Measurements from ENCODE around the gene ITPKB. TPM values are rescaled to one million over a fixed set of nuclear protein-coding genes. Genes with fewer than 3 reads are reported as not detected.
A peak's percentile ranks its signal among the peaks of the same experiment; 100 is the strongest.

The ITPKB gene
- total RNA-seq, 2 experiments from 2014 or later: 40.9 to 43.4 TPM

DNA sequence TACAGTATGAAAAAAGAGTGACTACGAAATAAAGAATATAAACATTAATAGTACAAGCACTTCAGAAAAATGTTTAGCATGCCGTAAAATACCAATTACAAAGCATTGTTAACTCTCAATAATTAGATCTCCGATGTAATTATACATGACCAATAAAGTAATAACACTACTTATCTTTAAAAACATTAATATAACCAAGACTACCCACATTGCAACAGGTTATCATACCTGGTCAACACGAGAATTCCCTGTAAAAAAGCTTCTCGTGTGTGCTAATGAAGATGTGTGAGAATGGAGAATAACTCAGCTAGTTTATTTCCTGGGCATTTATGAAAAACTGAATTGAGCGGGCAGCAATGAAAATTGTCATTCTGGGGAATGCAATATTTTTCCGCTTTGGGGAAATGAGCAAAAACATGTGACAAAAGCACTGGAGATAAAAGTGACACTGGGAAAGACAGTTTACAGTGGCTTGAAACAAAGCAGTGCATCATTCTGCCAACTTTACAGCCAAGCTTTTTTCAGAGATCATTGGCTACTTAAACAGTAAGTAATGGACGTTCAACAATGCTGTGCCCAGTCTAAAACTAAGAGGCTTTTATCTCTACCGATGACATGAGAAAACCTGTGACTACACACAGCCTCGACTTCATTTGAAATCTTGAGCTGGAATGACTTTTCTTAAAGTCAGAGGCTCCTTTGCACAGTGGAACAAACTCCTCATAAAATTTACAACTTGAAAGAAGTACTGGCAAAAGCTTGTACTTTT, 34.7 kb downstream of the ITPKB start:
- peaks cover 57% of the 10 kb centered on the region for H3K4me1 Mint-ChIP-seq
- DNase-seq (no peak), ATAC-seq (no peak)
- H3K36me3 Mint-ChIP-seq: peaks cover 16% of the 10 kb centered on the region
- H3K27me3 Mint-ChIP-seq: no peaks in the 10 kb centered on the region
- CTCF ChIA-PET: interaction anchor here (1.1 to 2.4 kb wide), 6 partner anchors 17 to 122 kb away, joined by 3 to 10 read pairs (median 4); no protein-coding TSS in a partner anchor
- peak overlapping the region; percentile 83 for H3K27ac Mint-ChIP-seq
- peak overlapping the region; percentile 75 for H3K4me3 Mint-ChIP-seq
- no peaks in the 10 kb centered on the region for H3K9me3 Mint-ChIP-seq (ENCODE audit: low read depth)

GRCh38 chr1:226702957-226703831, 35.9 kb downstream of the ITPKB start:
- no peaks in the 10 kb centered on the region for H3K9me3 Mint-ChIP-seq (ENCODE audit: low read depth)
- ATAC-seq (peak; percentile 94), DNase-seq (peak; percentile 79)
- H3K4me3 Mint-ChIP-seq: peak overlapping the region; percentile 75
- peaks cover 16% of the 10 kb centered on the region for H3K36me3 Mint-ChIP-seq
- H3K4me1 Mint-ChIP-seq: peaks cover 54% of the 10 kb centered on the region
- H3K27me3 Mint-ChIP-seq: no peaks in the 10 kb centered on the region
- CTCF ChIA-PET: interaction anchor here (0.6 to 2.4 kb wide), 11 partner anchors 8 to 923 kb away, joined by 3 to 10 read pairs (median 3); no protein-coding TSS in a partner anchor
- peak overlapping the region; percentile 83 for H3K27ac Mint-ChIP-seq

DNA sequence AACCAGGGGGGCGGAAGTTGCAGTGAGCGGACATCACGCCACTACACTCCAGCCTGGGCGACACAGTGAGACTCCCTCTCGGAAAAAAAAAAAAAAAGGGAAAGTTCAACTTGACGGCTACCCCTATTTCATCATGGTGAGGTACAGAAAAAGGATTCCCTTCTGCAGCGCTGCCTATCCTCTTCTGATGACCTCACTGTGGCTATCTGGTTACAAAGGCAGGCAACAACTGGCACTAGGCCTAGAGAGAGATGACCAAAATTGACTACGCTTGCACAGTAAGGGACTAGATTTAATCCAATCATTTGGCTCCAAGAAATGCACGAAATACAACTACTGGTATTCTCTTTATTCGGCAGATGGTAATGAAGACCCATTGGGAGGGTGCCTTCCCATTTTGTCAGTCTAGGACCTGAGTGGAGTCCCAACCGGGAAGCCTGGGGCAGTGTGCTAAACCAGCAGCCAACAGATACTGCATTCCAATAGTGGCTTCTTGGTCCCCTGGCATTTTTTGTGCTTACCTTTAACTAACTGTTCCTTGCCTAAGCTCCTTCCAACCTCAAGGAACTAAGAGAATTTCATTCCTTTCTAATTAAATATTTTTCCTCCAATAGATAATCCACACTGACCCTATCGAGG, 36.6 kb downstream of the ITPKB start:
- Mint-ChIP-seq H3K36me3 (peaks cover 12% of the 10 kb centered on the region), H3K27me3 (no peaks in the 10 kb centered on the region), H3K4me3 (peak overlapping the region; percentile 75), H3K4me1 (peaks cover 56% of the 10 kb centered on the region), H3K9me3 (ENCODE audit: low read depth) (no peaks in the 10 kb centered on the region), H3K27ac (peak overlapping the region; percentile 83)
- CTCF ChIA-PET: interaction anchor here (0.6 to 2.3 kb wide), 9 partner anchors 8 to 922 kb away, joined by 3 to 10 read pairs (median 3); no protein-coding TSS in a partner anchor
- no peak for DNase-seq
- ATAC-seq: no peak

GRCh38 chr1:226700861-226701260, 38.2 kb downstream of the ITPKB start:
- DNase-seq (no peak), ATAC-seq (no peak)
- peaks cover 10% of the 10 kb centered on the region for H3K36me3 Mint-ChIP-seq
- peaks cover 63% of the 10 kb centered on the region for H3K4me1 Mint-ChIP-seq
- CTCF ChIA-PET: interaction anchor here (1.7 kb wide), 1 partner anchor 11 kb away, joined by 5 read pairs; no protein-coding TSS in a partner anchor
- no peaks in the 10 kb centered on the region for H3K27me3 Mint-ChIP-seq
- H3K4me3 Mint-ChIP-seq: no peak overlapping the region
- no peaks in the 10 kb centered on the region for H3K9me3 Mint-ChIP-seq (ENCODE audit: low read depth)
- peak overlapping the region; percentile 34 for H3K27ac Mint-ChIP-seq

DNA sequence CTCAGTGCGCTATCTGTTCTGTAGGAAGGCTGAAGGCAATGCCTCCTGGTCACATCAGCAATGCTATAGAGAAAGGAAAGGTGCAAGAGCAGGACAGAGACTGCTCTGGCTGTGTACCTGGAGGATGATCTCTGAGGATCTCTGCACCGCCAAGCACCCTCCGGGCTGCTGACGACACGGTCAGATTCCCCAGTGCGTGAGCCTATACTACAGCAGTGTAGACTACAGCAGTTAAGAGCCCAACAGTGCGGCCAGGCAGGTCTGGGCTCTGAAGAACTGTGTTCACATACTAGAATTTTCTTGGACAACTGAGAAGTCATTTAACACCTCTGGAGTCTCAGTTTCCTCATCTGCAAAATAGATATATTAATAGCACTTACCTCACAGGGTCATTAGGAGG, 39.9 kb downstream of the ITPKB start:
- Mint-ChIP-seq H3K27me3 (no peaks in the 10 kb centered on the region), H3K36me3 (peaks cover 12% of the 10 kb centered on the region), H3K4me3 (no peak overlapping the region), H3K9me3 (ENCODE audit: low read depth) (no peaks in the 10 kb centered on the region), H3K27ac (no peak overlapping the region), H3K4me1 (peaks cover 57% of the 10 kb centered on the region)
- CTCF ChIA-PET: interaction anchor here (1.2 kb wide), 1 partner anchor 49 kb away, joined by 3 read pairs; no protein-coding TSS in a partner anchor
- ATAC-seq (no peak), DNase-seq (no peak)

- Mint-ChIP-seq H3K9me3 (ENCODE audit: low read depth) (no peaks in the 10 kb centered on the region), H3K4me1 (peaks cover 53% of the 10 kb centered on the region), H3K27ac (no peak overlapping the region), H3K4me3 (no peak overlapping the region), H3K27me3 (no peaks in the 10 kb centered on the region), H3K36me3 (peaks cover 12% of the 10 kb centered on the region)
- no peak for DNase-seq
- CTCF ChIA-PET: interaction anchor here (1.6 kb wide), 1 partner anchor 10 kb away, joined by 4 read pairs; no protein-coding TSS in a partner anchor
- ATAC-seq: no peak
Observed at GRCh38 chr1:226698659-226699058, 40.4 kb downstream of the ITPKB start.

DNA sequence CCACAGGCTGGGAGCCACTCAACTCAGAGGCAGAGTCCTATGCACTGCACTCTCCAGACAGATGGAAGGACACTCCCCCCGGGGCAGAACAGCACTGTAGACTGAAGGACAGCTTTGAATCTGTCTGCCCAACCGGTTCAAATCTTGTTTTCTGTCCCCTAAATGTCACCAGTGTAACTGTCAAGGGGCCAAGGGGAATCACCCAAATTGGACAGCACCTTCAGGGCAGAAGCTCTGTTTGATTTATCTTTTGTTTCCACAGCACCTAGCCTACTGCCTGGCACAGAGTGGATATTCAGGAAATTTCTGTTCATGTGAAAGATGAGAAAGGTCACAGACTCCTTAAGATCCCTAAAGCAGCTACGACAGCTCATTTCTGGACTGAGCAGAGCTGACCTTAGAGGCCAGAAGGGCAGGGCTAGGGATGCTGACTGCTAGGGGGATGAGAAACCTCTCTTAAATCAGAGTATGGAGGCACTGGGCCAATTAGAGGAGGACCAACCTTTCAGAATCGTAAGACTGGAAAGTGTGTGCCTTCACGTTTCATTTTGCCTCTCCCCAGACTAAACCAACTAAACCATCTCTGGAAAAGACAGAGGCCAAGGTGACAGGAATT, 41.0 kb downstream of the ITPKB start:
- ATAC-seq (no peak), DNase-seq (no peak)
- Mint-ChIP-seq H3K27me3 (no peaks in the 10 kb centered on the region), H3K36me3 (peaks cover 12% of the 10 kb centered on the region), H3K4me3 (no peak overlapping the region), H3K9me3 (ENCODE audit: low read depth) (no peaks in the 10 kb centered on the region), H3K27ac (no peak overlapping the region), H3K4me1 (peaks cover 56% of the 10 kb centered on the region)
- CTCF ChIA-PET: interaction anchor here (0.8 to 1.6 kb wide), 2 partner anchors 10 to 72 kb away, joined by 3 to 4 read pairs; no protein-coding TSS in a partner anchor

DNA sequence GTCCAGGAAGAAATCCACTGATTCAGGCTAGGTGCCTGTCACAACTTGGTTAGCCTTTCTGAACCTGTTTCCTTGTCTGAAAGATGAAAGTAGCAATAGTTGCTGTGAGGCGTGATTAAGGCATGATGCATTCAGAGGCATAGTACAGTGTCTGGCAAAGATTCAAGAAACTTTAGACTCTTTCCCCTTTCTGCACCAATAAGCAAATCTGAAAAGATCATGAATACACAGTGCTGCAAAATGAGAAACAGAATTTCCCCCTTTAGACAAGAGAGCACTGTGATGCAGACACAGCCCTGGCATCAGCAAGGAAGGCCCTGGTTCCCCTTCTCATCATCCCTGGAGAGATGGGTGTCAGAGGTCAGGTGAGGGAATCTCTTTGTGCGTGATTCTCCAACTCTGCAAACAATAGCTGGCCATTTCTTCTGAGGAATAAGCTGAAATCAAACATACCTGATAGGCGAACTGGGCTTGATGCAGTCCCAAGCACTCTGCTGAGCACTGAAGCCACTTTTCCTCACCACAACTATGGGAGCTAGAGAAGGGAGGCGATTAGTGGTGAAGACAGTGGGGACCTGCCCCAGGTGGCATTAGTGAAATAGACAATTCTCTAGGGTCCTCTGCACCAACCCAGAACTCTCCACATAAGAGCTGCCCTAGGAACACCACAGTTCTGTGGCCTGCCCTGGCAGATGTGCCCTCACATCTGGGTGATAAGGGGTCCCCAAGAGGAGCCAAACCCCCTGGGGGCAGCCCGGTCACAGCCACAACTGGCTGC, 41.7 kb downstream of the ITPKB start:
- DNase-seq (no peak), ATAC-seq (no peak)
- H3K4me1 Mint-ChIP-seq: peaks cover 55% of the 10 kb centered on the region
- no peaks in the 10 kb centered on the region for H3K9me3 Mint-ChIP-seq (ENCODE audit: low read depth)
- no peaks in the 10 kb centered on the region for H3K27me3 Mint-ChIP-seq
- no peak overlapping the region for H3K4me3 Mint-ChIP-seq
- CTCF ChIA-PET: interaction anchor here (0.8 to 1.6 kb wide), 3 partner anchors 9 to 71 kb away, joined by 3 to 4 read pairs (median 3); no protein-coding TSS in a partner anchor
- H3K36me3 Mint-ChIP-seq: peaks cover 12% of the 10 kb centered on the region
- peak overlapping the region; percentile 6 for H3K27ac Mint-ChIP-seq

- CTCF ChIA-PET: interaction anchor here (1.0 to 1.5 kb wide), 3 partner anchors 13 to 70 kb away, joined by 3 read pairs; no protein-coding TSS in a partner anchor
- no peaks in the 10 kb centered on the region for H3K9me3 Mint-ChIP-seq (ENCODE audit: low read depth)
- peaks cover 57% of the 10 kb centered on the region for H3K4me1 Mint-ChIP-seq
- peaks cover 12% of the 10 kb centered on the region for H3K36me3 Mint-ChIP-seq
- H3K4me3 Mint-ChIP-seq: no peak overlapping the region
- no peaks in the 10 kb centered on the region for H3K27me3 Mint-ChIP-seq
- peak overlapping the region; percentile 15 for H3K27ac Mint-ChIP-seq
- no peak for ATAC-seq
- DNase-seq: no peak
Observed at GRCh38 chr1:226696547-226696946, 42.5 kb downstream of the ITPKB start.

DNA sequence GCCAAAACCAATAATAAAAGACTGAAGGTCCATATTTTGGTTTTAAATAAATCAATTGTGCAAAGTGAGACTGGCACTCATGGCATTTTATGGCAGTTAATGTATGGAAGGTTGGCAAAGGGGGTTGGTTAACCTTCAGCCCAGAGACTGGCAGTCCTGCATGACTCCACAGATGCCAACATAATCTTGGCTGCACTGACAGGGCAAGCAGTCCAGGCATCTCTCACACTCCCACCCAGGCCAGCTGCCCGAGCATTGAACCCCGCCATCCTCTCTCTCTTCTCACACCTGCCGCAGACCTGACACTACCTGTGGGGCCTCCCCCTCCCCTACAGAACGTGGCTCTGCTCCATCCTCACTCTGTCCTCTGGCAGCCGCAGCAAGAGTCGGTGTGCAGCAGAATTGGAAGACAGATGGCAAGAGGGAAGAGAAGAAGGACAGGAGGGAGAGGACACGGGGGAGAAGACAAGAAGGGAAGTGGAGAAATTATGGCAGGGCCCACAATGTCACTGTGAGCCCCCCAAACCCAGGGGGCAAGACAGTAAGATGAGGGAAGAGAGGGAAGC, 43.7 kb downstream of the ITPKB start:
- ATAC-seq: no peak
- CTCF ChIA-PET: interaction anchor here (1.0 to 1.5 kb wide), 4 partner anchors 7 to 69 kb away, joined by 3 read pairs; no protein-coding TSS in a partner anchor
- Mint-ChIP-seq H3K27ac (no peak overlapping the region), H3K4me3 (no peak overlapping the region), H3K4me1 (peaks cover 60% of the 10 kb centered on the region), H3K9me3 (ENCODE audit: low read depth) (no peaks in the 10 kb centered on the region), H3K27me3 (no peaks in the 10 kb centered on the region), H3K36me3 (peaks cover 16% of the 10 kb centered on the region)
- DNase-seq: no peak

DNA sequence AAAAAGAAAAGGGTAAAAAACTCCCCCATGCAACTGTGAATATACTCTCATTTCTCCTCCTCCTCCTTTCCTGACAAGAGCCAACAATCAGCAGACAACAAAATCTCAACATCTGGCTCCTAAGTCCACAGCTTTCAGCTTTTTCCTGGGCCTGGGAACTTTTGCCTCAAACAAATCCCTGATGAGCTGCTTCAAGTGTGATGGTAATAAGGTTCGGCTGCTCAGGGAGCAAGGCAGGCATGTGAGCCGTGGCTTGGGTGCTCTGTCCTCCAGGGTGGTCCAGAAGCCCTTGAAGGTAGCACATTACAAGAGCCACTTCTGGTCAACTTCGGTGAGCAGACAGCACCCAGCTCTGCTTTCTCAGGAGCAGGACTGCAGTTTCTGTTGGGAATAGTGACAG, 46.3 kb downstream of the ITPKB start:
- Mint-ChIP-seq H3K4me1 (peaks cover 65% of the 10 kb centered on the region), H3K36me3 (peaks cover 14% of the 10 kb centered on the region), H3K27me3 (no peaks in the 10 kb centered on the region), H3K9me3 (ENCODE audit: low read depth) (no peaks in the 10 kb centered on the region), H3K4me3 (no peak overlapping the region), H3K27ac (peak overlapping the region; percentile 47)
- no peak for ATAC-seq
- DNase-seq: no peak
- CTCF ChIA-PET: interaction anchor here (0.8 to 1.4 kb wide), 4 partner anchors 10 to 66 kb away, joined by 3 read pairs; no protein-coding TSS in a partner anchor
